Stimulated activated CD4-positive, alpha-beta T cell treated with anti-CD3 and anti-CD28 coated beads, Interleukin-1b, Interleukin-23, amount 100 ng/mL, for 4 hours (primary cell): ENCODE results near the gene RBAK.
"Not testable (repeated sequence)": the region's sequence is repeated elsewhere in the genome, so short reads cannot be mapped to it uniquely, and the experiment has no call there.

ENCODE experiments used
- DNase-seq, 2 donors: peaks; one replicate each; pipeline ENCODE4 v3.0.0-alpha.2; 2020; ENCODE audit warnings: low read depth in 2 of 2

Gene RBAK

GRCh38 chr7:5050676-5051075, 5.0 kb downstream of the RBAK start:
- DNase-seq, result no peak

GRCh38 chr7:5051731-5052130, 6.1 kb downstream of the RBAK start:
- DNase-seq, result not testable (repeated sequence)

- DNase-seq, result no peak
Observed at GRCh38 chr7:5053175-5053574, 7.5 kb downstream of the RBAK start.

GRCh38 chr7:5063698-5064097, 18.0 kb downstream of the RBAK start:
- DNase-seq, result no peak

GRCh38 chr7:5064391-5065106, 18.9 kb downstream of the RBAK start:
- no peak for DNase-seq

- no peak for DNase-seq
Observed at GRCh38 chr7:5065107-5065407, 19.4 kb downstream of the RBAK start.

GRCh38 chr7:5068521-5068920, 22.9 kb downstream of the RBAK start:
- DNase-seq, result no peak

GRCh38 chr7:5070206-5070605, 24.5 kb downstream of the RBAK start:
- DNase-seq, result no peak

- DNase-seq, result not testable (repeated sequence)
Observed at GRCh38 chr7:5075187-5075586, 29.5 kb downstream of the RBAK start.

- no peak for DNase-seq
Observed at GRCh38 chr7:5077740-5078139, 32.1 kb downstream of the RBAK start.

- no peak for DNase-seq
Observed at GRCh38 chr7:5082806-5083205, 37.1 kb downstream of the RBAK start.

GRCh38 chr7:5083311-5083711, 37.7 kb downstream of the RBAK start:
- DNase-seq, result no peak

GRCh38 chr7:5086256-5086655, 40.6 kb downstream of the RBAK start:
- DNase-seq, result no peak

- not testable (repeated sequence) for DNase-seq
Observed at GRCh38 chr7:5088228-5088833, 42.7 kb downstream of the RBAK start.

GRCh38 chr7:5088906-5089305, 43.2 kb downstream of the RBAK start:
- DNase-seq, result no peak

GRCh38 chr7:5093948-5094347, 48.3 kb downstream of the RBAK start:
- DNase-seq, result no peak

GRCh38 chr7:5094641-5095040, 49.0 kb downstream of the RBAK start:
- no peak for DNase-seq

GRCh38 chr7:5116359-5116758, 70.7 kb downstream of the RBAK start:
- DNase-seq, result no peak

- no peak for DNase-seq
Observed at GRCh38 chr7:5117095-5117970, 71.7 kb downstream of the RBAK start.
